Neutrophil (primary cell): ENCODE data around the gene PIK3R2.
A peak's percentile ranks its signal among the peaks of the same experiment; 100 is the strongest.

Experiments
- H3K27ac ChIP-seq: fragments of 200-600 bp; sonication (generic); 2 replicates; pipeline ENCODE4 v1.5.1; 2016; ENCODE audit warnings: mild to moderate bottlenecking, moderate library complexity
- H3K27me3 ChIP-seq: fragments of 200-600 bp; sonication (generic); 2 replicates; pipeline ENCODE4 v1.6.0; 2016; ENCODE audit warnings: mild to moderate bottlenecking
- H3K36me3 ChIP-seq: fragments of 200-600 bp; sonication (generic); 2 replicates; pipeline ENCODE4 v1.5.1; 2017
- H3K4me1 ChIP-seq, 2 experiments: fragments of 200-600 bp in 1 of 2; sonication (generic) in 1 of 2; 1 replicate in 1 of 2; 2 replicates in 1 of 2; pipeline versions ENCODE4 v1.5.1 to v1.6.1; 2013 to 2016; ENCODE audit warnings: low read depth in 1 of 2, low read length in 1 of 2, mild to moderate bottlenecking in 1 of 2, moderate library complexity in 1 of 2; ENCODE audit not compliant: control insufficient read depth in 1 of 2, insufficient read depth in 1 of 2
- H3K4me3 ChIP-seq, 2 experiments: fragments of 200-600 bp in 1 of 2; sonication (generic) in 1 of 2; 1 replicate in 1 of 2; 2 replicates in 1 of 2; pipeline ENCODE4 v1.5.1; 2013 to 2016; ENCODE audit warnings: low read depth in 1 of 2, low read length in 1 of 2, mild to moderate bottlenecking in 1 of 2, moderate library complexity in 1 of 2
- H3K9me3 ChIP-seq: fragments of 200-600 bp; sonication (generic); 2 replicates; pipeline ENCODE4 v1.5.1; 2016
- CTCF ChIP-seq: fragments of 200-600 bp; sonication (generic); IDR thresholded peaks from 2 replicates; pipeline ENCODE4 v1.5.1; 2016; ENCODE audit warnings: antibody characterized with exemption

PIK3R2 gene

GRCh38 chr19:18120127-18120526, 32.8 kb upstream of the PIK3R2 start:
- H3K4me3 ChIP-seq, result no peak overlapping the region
- H3K27me3 ChIP-seq, result no peaks in the 10 kb centered on the region
- no peak for TF ChIP-seq CTCF
- peak overlapping the region; percentile 81 for H3K27ac ChIP-seq
- H3K36me3 ChIP-seq, result peaks cover 84% of the 10 kb centered on the region
- H3K4me1 ChIP-seq, result peaks cover 47 to 48% of the 10 kb centered on the region in 2 experiments
- H3K9me3 ChIP-seq, result peaks cover 5% of the 10 kb centered on the region

- Histone ChIP-seq H3K4me3 (no peak overlapping the region), H3K4me1 (peaks cover 43 to 44% of the 10 kb centered on the region in 2 experiments), H3K9me3 (peaks cover 5% of the 10 kb centered on the region), H3K36me3 (peaks cover 87% of the 10 kb centered on the region), H3K27me3 (no peaks in the 10 kb centered on the region), H3K27ac (no peak overlapping the region)
- TF ChIP-seq CTCF, result no peak
Observed at GRCh38 chr19:18121166-18121565, 31.8 kb upstream of the PIK3R2 start.

GRCh38 chr19:18122424-18122823, 30.5 kb upstream of the PIK3R2 start:
- Histone ChIP-seq H3K4me1 (peaks cover 36 to 38% of the 10 kb centered on the region in 2 experiments), H3K27ac (peak overlapping the region; percentile 19), H3K36me3 (peaks cover 91% of the 10 kb centered on the region), H3K9me3 (peaks cover 5% of the 10 kb centered on the region), H3K27me3 (no peaks in the 10 kb centered on the region), H3K4me3 (no peak overlapping the region)
- no peak for TF ChIP-seq CTCF

- no peak for TF ChIP-seq CTCF
- H3K9me3 ChIP-seq, result peaks cover 5% of the 10 kb centered on the region
- no peak overlapping the region for H3K4me3 ChIP-seq
- peaks cover 38% of the 10 kb centered on the region in 2 experiments for H3K4me1 ChIP-seq
- peak overlapping the region; percentile 19 for H3K27ac ChIP-seq
- H3K36me3 ChIP-seq, result peaks cover 93% of the 10 kb centered on the region
- H3K27me3 ChIP-seq, result no peaks in the 10 kb centered on the region
Observed at GRCh38 chr19:18122860-18123795, 29.8 kb upstream of the PIK3R2 start.

- TF ChIP-seq CTCF, result no peak
- peaks cover 94% of the 10 kb centered on the region for H3K36me3 ChIP-seq
- H3K27ac ChIP-seq, result no peak overlapping the region
- no peaks in the 10 kb centered on the region for H3K27me3 ChIP-seq
- H3K9me3 ChIP-seq, result peaks cover 5% of the 10 kb centered on the region
- H3K4me3 ChIP-seq, result no peak overlapping the region
- peaks cover 36 to 37% of the 10 kb centered on the region in 2 experiments for H3K4me1 ChIP-seq
Observed at GRCh38 chr19:18123819-18124218, 29.1 kb upstream of the PIK3R2 start.
